Activated CD4-positive, alpha-beta T cell treated with anti-CD3 and anti-CD28 coated beads for 1 hour (primary cell): ENCODE results near the gene DLAT.
"Not testable (repeated sequence)": the region's sequence is repeated elsewhere in the genome, so short reads cannot be mapped to it uniquely, and the experiment has no call there.

Experiments used
- DNase-seq: peaks from one replicate; pipeline ENCODE4 v3.0.0-alpha.2; 2020

The DLAT gene

DNA sequence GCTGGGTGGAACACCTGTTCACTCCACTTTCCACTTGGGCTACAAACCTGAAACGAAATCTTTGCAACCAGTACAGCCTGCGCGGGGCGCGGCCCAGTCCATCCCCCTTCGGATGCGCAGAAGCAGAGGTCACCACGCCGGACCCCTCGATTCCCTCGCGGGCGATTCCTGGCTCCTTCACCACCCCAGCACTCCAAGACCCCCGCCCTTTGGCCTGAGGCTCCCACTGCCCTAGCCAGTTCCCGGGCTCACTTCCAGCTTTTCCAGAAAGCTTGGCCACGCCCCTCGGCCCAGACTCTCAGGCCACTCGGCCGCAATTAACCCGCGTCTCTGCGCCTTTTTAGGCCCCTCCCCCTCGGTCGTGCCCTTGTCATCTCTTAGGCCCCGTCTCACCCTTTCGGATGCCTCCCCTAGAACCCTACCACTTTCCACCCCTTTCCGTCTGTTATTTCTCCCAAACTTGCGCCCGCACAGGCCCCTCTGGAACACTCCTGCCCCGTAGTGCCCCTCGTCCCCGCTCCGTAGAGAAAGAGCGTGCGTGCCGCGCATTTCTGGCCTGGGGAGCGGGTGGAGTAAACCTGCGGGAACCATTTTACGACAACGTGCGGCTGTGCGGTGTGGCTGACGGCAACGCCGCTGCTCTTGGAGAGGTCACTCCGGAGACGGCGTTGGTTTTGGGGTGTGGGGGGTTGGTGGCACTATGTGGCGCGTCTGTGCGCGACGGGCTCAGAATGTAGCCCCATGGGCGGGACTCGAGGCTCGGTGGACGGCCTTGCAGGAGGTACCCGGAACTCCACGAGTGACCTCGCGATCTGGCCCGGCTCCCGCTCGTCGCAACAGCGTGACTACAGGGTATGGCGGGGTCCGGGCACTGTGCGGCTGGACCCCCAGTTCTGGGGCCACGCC lies at the start of gene DLAT:
Gene DLAT (plus strand): TSS at position 636 of the 906 bp plus-strand sequence. CDS start 65 bp downstream, at position 701.
- peak; percentile 67 for DNase-seq

DNA sequence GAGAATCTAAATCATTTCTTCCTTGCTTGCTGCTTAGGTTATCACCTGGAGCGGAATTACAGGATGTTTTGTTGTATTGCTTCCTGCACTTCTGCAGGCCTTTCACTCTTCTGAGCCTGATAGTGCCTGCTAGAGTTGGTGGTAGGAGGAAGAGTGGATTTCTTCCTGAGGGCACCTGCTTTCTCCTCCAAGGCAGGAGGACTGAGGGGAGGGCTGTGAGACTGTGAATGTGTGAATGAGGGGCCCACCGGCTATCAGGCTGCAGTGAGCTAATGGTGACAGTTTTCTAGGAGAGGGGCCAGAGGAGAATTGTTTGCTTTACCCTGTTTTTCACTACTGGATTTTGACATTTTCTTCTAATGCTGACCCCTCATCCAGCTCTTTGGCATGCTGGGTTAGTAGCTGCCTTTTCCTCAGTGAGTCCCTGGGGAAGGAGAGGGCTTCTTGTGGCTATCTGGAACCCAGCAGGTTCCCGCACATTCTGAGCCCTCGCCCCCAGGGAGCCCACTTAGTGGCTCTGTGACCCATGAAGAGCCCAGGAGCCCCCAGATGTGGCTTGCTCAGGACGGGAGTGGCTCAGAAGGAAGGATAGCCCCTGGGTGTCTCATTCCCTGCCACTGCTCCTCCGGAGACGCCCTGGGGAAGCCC lies 49.0 kb upstream of the DLAT start:
- no peak for DNase-seq

DNA sequence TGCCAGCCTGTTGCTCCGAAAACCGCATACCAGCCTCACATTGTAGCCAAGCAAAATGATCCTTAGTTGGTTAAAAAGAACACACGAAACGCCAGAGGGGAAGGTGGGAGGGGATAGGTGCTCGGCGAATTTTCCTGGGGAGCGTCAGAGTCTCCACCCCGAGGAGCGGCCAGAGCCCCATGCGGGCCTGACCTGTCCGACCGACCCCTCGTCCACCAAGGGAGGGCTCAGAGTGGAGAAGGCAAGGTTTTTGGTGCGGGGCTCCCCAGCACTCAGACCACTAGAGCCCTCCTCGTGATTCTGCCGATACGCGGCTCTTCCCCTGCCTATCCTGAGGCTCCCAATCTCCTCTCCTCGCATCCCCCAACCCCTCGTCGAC lies 48.5 kb upstream of the DLAT start:
- no peak for DNase-seq

GRCh38 chr11:111977146-111978027 lies 47.8 kb upstream of the DLAT start:
- DNase-seq: no peak

DNA sequence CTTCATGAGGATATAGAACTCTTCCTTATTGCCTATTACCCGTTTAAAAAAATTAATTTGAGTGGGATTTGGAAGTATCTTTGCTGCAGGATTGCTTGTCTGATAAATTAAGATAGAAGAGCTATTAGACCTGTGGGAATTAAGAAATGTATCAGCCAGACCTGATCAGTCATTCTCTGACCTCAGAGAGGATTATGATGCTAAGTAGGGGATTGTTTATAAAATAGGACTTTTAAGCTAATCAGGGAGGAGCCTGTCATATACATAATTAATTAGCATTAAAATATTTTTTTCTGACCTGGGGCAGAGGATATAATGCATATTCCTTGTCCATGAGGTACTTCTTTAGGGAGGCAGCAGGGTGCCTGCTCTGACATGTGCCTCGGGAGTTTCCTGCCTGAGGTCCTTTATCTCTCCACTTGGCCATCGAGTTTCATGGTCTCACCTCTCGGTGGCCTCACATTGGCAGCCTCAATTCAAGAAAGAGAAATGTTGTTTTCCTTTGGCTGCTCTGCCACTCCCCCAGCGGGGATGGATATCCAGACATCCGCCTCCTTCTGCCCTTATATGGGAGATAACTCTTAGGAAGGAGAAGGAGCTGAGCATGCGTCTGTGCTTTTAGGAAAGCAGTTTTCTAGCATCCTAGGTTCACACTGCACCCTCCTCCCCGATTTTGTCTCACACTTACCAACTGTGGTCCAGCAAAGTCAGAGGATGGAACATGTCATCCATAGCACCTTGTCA lies 47.0 kb upstream of the DLAT start:
- no peak for DNase-seq

GRCh38 chr11:111980062-111980461 lies 45.1 kb upstream of the DLAT start:
- DNase-seq: no peak

GRCh38 chr11:111981270-111981669 lies 43.9 kb upstream of the DLAT start:
- no peak for DNase-seq

- DNase-seq: peak; percentile 32
Measured at GRCh38 chr11:111982019-111982464, 43.2 kb upstream of the DLAT start.

GRCh38 chr11:111982541-111983186 lies 42.5 kb upstream of the DLAT start:
- DNase-seq: no peak

DNA sequence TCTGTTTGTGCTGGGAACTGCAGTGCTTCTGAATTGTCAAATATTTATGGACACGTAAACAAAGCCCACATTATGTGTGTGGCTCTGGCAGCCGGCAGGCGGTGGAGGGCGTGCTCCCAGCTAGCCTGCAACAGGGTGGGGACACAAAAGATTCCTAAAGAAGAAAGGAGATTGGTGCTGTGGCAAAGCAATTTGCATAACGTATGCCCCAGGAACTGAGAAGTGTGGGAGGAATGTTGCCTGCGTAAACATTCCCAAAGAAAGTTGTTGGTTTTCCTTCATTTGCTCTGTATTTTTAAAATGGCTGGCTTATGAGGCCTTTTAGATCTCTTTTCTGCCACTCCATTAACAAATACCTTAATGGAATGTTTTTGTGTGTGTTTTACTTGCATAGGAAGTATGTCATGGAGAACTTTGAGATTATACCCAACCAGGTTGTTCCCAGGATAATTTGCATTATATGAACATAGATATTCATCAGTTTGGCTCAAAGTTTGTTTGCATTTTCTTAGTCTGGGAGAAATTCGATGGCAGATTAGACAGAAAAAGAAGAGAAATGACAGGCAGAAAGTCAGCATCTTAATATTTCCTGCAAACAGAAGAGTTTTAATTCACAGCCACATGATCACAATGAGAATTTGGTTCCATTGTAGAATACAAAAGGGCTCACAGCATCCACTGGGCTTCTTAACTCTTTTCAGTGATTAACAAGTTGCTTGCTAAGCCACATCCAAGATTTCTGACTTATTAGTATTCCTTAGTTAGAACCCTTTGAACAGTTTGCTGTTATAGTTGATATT lies 41.8 kb upstream of the DLAT start:
- DNase-seq: no peak

DNA sequence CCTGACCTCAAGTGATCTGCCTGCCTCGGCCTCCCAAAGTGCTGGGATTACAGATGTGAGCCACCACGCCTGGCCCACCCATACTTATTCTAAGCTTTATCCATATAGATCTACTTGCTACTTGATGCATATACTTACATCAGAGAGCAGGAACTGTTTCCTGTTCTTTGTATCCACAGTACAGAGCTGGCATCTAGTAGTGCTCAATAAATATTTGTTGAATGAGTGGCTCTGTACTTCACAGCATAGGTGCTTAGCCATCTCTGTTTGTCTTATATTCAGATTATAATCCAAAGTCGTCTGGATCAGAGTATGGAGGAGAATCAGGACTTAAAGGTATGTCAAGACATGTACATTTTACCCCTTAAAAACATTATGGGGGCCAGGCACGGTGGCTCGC lies 38.6 kb upstream of the DLAT start:
- no peak for DNase-seq

DNA sequence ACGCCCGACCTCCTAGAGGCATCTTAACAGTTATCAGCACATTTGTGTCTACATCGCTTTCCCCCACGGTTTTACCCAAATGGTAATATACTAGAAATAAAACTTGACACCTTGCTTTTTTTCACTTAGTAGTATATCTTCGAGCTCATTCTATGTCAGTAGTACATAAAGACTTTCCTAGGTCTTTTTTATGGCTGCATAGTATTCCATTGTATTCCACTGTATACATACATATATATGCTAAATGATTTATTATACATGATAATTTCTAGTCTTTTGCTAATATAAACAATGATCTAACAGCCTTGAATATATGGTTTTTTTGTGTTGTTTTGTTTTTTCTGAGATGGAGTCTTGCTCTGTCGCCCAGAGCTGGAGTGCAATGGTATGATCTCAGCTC lies 34.8 kb upstream of the DLAT start:
- no peak for DNase-seq

- DNase-seq: no peak
Measured at GRCh38 chr11:111992206-111992855, 32.9 kb upstream of the DLAT start.

- DNase-seq: no peak
Measured at GRCh38 chr11:111996129-111996528, 29.1 kb upstream of the DLAT start.

- not testable (repeated sequence) for DNase-seq
Measured at GRCh38 chr11:111996669-111997068, 28.5 kb upstream of the DLAT start.

- no peak for DNase-seq
Measured at GRCh38 chr11:111999111-111999510, 26.1 kb upstream of the DLAT start.

DNA sequence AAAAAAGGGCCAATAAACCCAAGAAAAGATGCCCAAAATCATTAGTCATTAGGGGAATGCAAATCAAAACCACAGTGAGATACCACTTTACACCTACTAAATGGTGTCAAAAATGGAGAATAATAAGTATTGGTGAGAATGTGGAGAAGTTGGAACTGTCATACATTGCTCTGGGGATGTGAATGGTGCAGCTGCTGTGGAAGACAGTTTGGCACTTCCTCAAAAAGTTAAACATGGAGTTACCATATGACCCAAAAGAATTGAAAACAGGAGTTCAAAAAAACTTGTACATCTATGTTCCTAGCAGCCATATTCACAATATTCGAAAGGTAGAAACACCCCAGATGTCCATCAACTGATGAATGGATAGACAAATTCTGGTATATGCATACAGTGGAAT lies 24.5 kb upstream of the DLAT start:
- DNase-seq: no peak

- no peak for DNase-seq
Measured at GRCh38 chr11:112002491-112003216, 22.6 kb upstream of the DLAT start.

GRCh38 chr11:112004389-112004788 lies 20.8 kb upstream of the DLAT start:
- no peak for DNase-seq
